Body of pancreas (tissue), 4 donors: Measurements from ENCODE around the gene MAML3.

ENCODE experiments used
- CTCF ChIP-seq, 7 experiments: fragments of 450-650 bp in 4 of 7; fragments of 200-600 bp in 3 of 7; sonication (generic) in 3 of 7; IDR thresholded peaks; one replicate each; pipeline ENCODE4 v1.5.1; 2016 to 2019; ENCODE audit warnings: antibody characterized with exemption in 7 of 7
- POLR2A ChIP-seq, 3 donors: fragments of 450-650 bp; IDR thresholded peaks; one replicate each; pipeline ENCODE4 v1.6.1; 2016; ENCODE audit warnings: antibody characterized with exemption in 3 of 3, mild to moderate bottlenecking in 2 of 3

GRCh38 chr4:139823345-139823744, 330.6 kb downstream of the MAML3 start:
- TF ChIP-seq POLR2A (IDR thresholded peaks at IDR 0.05) (no peak), CTCF (IDR thresholded peaks at IDR 0.05) (no peak)
